Measurements from ENCODE around the gene ENTPD3. TPM values are rescaled to one million over a fixed set of nuclear protein-coding genes. Genes with fewer than 3 reads are reported as not detected.

The ENTPD3 gene
- total RNA-seq, 3 donors from 2014 or later (not counting 1 experiment from before 2014, with no cell fraction given), result not detected

DNA sequence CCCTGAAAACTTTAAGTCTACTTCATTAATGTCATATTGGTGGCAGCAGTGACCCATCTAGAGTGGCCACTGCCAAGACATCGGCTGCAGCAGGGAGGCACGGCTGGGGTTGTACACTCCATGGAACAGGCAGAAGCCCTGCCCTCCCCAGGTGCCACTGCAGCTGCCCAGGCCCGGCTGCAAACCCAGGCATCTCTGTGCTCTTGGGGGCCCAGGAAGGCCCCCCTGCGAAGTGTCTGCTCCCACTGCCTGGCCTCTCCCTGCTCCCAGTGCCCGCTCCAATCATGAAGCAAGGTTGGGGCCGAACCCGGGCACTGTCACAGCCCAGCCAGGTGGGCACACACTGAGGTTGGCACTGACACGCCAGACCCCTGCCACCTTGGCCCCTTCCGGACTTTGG lies 58.1 kb downstream of the ENTPD3 start:
- Histone ChIP-seq H3K4me3 (ENCODE audit: low read length) (no peak overlapping the region), H3K27ac (ENCODE audit: low read length) (no peak overlapping the region), H3K27me3 (ENCODE audit: control insufficient read depth, insufficient read depth, low read length) (no peaks in the 10 kb centered on the region), H3K4me1 (ENCODE audit: control insufficient read depth, insufficient read depth, low read length) (no peaks in the 10 kb centered on the region), H3K9me3 (ENCODE audit: control insufficient read depth, insufficient read depth, low read length) (no peaks in the 10 kb centered on the region), H3K36me3 (ENCODE audit: control insufficient read depth, insufficient read depth, low read length) (peaks cover 7% of the 10 kb centered on the region)
- no peak overlapping the region for H3K4me3 Mint-ChIP-seq
- peaks cover 8% of the 10 kb centered on the region for H3K36me3 Mint-ChIP-seq
- DNase-seq (no peak), ATAC-seq (no peak)
- intact Hi-C loops (cut with micrococcal nuclease), result no loop called here
- no peak overlapping the region for H3K27ac Mint-ChIP-seq
- 95% methylated on average over 9 of the region's 9 CpGs for WGBS (ENCODE audit: insufficient coverage)
- no peaks in the 10 kb centered on the region for H3K4me1 Mint-ChIP-seq
- no peaks in the 10 kb centered on the region for H3K9me3 Mint-ChIP-seq
- no peaks in the 10 kb centered on the region for H3K27me3 Mint-ChIP-seq (ENCODE audit: low read depth in 2 of 2)
- no peak for TF ChIP-seq CTCF (IDR thresholded peaks at IDR 0.05)

GRCh38 chr3:40445880-40446279 lies 58.9 kb downstream of the ENTPD3 start:
- H3K27me3 ChIP-seq (ENCODE audit: control insufficient read depth, insufficient read depth, low read length), result no peaks in the 10 kb centered on the region
- H3K36me3 Mint-ChIP-seq, result peaks cover 8% of the 10 kb centered on the region
- no peaks in the 10 kb centered on the region for H3K9me3 Mint-ChIP-seq
- intact Hi-C loops (cut with micrococcal nuclease), result no loop called here
- no peaks in the 10 kb centered on the region for H3K4me1 ChIP-seq (ENCODE audit: control insufficient read depth, insufficient read depth, low read length)
- no peak overlapping the region for H3K4me3 Mint-ChIP-seq
- ATAC-seq, result no peak
- 83% methylated on average over 4 of the region's 4 CpGs for WGBS (ENCODE audit: insufficient coverage)
- H3K36me3 ChIP-seq (ENCODE audit: control insufficient read depth, insufficient read depth, low read length), result peaks cover 7% of the 10 kb centered on the region
- H3K9me3 ChIP-seq (ENCODE audit: control insufficient read depth, insufficient read depth, low read length), result no peaks in the 10 kb centered on the region
- no peaks in the 10 kb centered on the region for H3K27me3 Mint-ChIP-seq (ENCODE audit: low read depth in 2 of 2)
- H3K27ac ChIP-seq (ENCODE audit: low read length), result no peak overlapping the region
- H3K27ac Mint-ChIP-seq, result no peak overlapping the region
- no peak for TF ChIP-seq CTCF (IDR thresholded peaks at IDR 0.05)
- H3K4me1 Mint-ChIP-seq, result no peaks in the 10 kb centered on the region
- no peak for DNase-seq
- H3K4me3 ChIP-seq (ENCODE audit: low read length), result no peak overlapping the region

DNA sequence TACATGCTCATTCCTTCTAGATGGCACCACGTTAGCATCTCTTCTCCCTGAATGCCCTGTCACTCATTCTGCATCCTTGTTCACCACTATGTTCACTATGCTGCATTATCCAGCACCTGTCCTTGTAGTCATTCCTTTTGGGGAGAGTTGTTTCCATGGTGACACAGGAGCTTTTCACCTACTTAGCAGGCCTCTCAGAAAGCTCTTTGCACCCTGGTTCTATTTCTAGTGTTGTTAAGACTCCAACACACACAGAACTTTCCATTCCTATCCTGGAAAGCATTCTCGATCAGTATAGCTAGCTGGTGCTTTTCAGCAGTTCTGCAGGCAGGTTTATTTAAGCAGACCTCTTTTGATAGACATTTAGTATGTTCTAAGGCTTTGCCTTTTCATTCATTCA lies 63.5 kb downstream of the ENTPD3 start:
- DNase-seq (no peak), ATAC-seq (no peak)
- no peaks in the 10 kb centered on the region for H3K9me3 ChIP-seq (ENCODE audit: control insufficient read depth, insufficient read depth, low read length)
- Mint-ChIP-seq H3K4me1 (peaks cover 18 to 28% of the 10 kb centered on the region in 2 donors), H3K4me3 (no peak overlapping the region), H3K9me3 (no peaks in the 10 kb centered on the region), H3K27ac (no peak overlapping the region), H3K27me3 (ENCODE audit: low read depth in 2 of 2) (no peaks in the 10 kb centered on the region), H3K36me3 (peaks cover 8% of the 10 kb centered on the region)
- H3K4me3 ChIP-seq (ENCODE audit: low read length), result no peak overlapping the region
- peaks cover 11% of the 10 kb centered on the region for H3K4me1 ChIP-seq (ENCODE audit: control insufficient read depth, insufficient read depth, low read length)
- H3K27me3 ChIP-seq (ENCODE audit: control insufficient read depth, insufficient read depth, low read length), result no peaks in the 10 kb centered on the region
- 90% methylated on average over 2 of the region's 2 CpGs for WGBS (ENCODE audit: insufficient coverage)
- intact Hi-C loops (cut with micrococcal nuclease), result loop anchor here (5.0 kb wide), 1 partner anchor 1512 kb away; the partner anchor contains the start of gene ULK4
- H3K36me3 ChIP-seq (ENCODE audit: control insufficient read depth, insufficient read depth, low read length), result peaks cover 6% of the 10 kb centered on the region
- TF ChIP-seq CTCF (IDR thresholded peaks at IDR 0.05), result no peak
- no peak overlapping the region for H3K27ac ChIP-seq (ENCODE audit: low read length)

DNA sequence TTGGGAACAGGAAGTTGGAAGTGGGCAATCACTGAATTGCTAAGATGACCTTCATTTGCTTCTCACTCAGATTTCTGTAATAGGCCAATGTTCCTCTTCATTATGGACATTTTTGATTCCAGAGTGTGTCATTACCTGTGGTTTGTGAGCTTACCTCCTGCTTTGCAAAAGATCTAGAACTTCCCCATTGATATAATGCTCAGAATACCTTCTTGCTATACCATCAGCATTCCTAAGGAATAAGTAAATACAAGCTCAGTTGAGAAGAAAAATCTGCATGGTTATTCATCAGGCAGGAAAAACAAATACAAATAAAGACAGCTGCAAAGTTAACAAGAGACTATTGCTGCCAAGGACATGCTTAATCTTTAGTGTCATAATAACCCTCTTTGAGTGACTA lies 64.6 kb downstream of the ENTPD3 start:
- H3K9me3 ChIP-seq (ENCODE audit: control insufficient read depth, insufficient read depth, low read length), result no peaks in the 10 kb centered on the region
- DNase-seq, result no peak

More for the DNA sequence above, 64.6 kb downstream of the ENTPD3 start:
- no peaks in the 10 kb centered on the region for H3K27me3 Mint-ChIP-seq (ENCODE audit: low read depth in 2 of 2)
- H3K36me3 Mint-ChIP-seq, result no peaks in the 10 kb centered on the region
- H3K4me3 Mint-ChIP-seq, result peak overlapping the region; percentile 96
- Histone ChIP-seq H3K27ac (ENCODE audit: low read length) (no peak overlapping the region), H3K4me1 (ENCODE audit: control insufficient read depth, insufficient read depth, low read length) (peaks cover 16% of the 10 kb centered on the region), H3K27me3 (ENCODE audit: control insufficient read depth, insufficient read depth, low read length) (no peaks in the 10 kb centered on the region), H3K36me3 (ENCODE audit: control insufficient read depth, insufficient read depth, low read length) (no peaks in the 10 kb centered on the region), H3K4me3 (ENCODE audit: low read length) (no peak overlapping the region)
- intact Hi-C loops (cut with micrococcal nuclease), result loop anchor here (5.0 kb wide), 1 partner anchor 1511 kb away; the partner anchor contains the start of gene ULK4
- H3K4me1 Mint-ChIP-seq, result peaks cover 25 to 36% of the 10 kb centered on the region in 2 donors
- no peaks in the 10 kb centered on the region for H3K9me3 Mint-ChIP-seq
- no peak for ATAC-seq
- TF ChIP-seq CTCF (IDR thresholded peaks at IDR 0.05), result no peak
- peak overlapping the region in 1 of 2 donors; percentile 99 for H3K27ac Mint-ChIP-seq
